Measurements from ENCODE around the gene MAN2B2.

MAN2B2 gene

DNA sequence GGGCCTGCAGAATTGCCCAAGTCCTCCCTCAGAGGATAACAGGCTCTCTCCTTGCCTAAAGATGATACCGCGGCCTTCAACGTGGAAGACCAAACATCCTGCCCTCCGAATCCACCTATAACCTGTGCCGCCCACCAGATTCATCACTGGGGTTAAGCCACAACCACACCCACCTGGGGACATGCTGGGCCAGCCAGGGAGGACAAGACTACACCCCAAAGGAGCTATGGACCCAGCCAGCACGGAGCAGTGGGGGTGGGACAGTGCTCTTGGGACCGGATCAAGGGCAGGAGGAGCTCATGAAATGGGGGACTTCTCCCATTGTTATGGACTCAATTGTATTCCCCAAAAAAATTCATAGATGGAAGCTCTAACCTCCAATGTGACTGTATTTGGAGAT is 6.8 kb upstream of the MAN2B2 start:
- no peak for DNase-seq (ENCODE audit: low read depth)

DNA sequence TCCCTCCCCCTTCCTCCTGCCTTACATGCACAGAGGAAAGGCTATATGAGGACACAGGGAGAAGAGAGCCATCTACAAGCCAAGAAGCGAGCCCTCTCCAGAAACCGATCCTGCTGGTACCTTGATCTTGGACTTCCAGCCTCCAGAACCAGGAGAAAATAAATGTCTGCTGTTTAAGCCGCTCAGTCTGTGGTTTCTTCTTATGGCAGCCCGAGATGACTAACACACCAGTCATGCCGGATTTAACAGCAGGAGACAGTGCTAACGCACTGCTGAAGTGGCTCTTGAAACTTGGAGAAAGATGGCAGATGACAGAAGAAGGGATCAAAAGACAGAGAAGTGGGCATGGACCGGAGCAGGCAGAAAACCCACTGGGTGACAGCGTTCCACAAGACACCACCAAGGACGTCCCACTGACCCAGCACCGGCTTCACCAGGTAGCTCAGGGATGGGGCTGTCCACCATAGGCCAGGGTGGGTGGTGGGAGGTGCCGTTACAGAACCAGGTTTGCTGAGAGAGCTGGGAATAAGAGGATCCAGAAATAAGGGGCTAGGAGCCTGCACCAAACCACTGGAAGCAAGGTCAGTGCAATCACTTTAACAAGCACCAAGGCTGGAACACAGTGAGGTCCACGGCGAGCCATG is 6.2 kb upstream of the MAN2B2 start:
- no peak for DNase-seq (ENCODE audit: low read depth)

- DNase-seq (ENCODE audit: low read depth), result no peak
These were observed 3.4 kb upstream of the MAN2B2 start for GRCh38 chr4:6571608-6572007.

- no peak for DNase-seq (ENCODE audit: low read depth)
These were observed 1.4 kb upstream of the MAN2B2 start for GRCh38 chr4:6573551-6573950.

GRCh38 chr4:6573986-6574746 is 823 bp upstream of the MAN2B2 start:
- no peak for DNase-seq (ENCODE audit: low read depth)

DNA sequence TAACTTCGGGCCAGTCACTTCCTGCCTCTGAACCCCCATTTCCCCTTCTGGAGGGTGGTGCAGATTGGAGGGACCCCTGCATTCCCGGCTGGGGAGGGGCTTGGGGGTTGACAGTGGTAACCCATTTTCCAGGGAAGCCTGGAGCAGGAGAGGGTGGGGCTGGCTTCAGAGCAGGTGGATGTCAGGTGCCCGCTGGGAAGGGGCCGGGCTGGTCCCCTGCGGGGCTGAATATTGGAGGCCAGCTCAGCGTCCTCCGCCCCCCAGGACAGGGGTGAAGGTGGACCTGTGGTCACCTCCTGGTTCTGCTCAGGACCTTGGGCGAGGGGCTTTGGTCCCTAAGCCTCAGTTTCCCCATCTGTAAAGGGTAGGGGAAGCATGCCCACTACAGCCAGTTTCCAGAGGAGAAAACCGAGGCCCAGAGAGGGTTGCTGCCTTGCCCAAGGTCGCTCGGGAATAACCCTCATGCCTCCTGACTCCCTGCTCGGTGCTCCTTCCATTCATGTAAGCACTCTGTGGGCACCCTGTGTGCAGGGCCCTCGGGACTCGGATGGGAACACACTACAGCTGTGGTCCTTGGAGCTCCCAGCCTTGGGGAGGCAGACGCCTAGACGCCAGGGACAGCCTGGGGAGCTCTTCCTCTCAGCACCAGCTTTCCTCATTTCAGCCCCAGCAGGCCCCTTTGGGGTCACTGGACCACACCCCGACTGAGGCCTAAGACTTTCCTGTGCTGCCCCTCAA is 683 bp downstream of the MAN2B2 start:
- DNase-seq (ENCODE audit: low read depth), result no peak

DNA sequence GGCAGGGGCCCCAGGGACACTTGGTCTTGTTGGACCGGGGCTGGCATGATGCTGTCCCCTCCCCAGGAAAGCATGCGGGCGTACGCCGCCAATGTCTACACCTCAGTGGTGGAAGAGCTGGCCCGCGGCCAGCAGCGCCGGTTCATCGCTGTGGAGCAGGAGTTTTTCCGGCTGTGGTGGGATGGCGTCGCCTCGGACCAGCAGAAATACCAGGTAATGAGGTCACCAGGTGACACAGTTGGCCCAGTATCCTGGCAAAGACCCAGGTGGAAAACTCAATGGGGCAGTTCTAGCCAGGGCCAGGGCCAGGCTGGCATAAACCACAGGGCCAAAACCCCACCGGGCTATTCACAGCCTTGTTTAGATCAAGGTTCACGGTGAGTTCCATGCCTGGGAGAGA is 1.5 kb downstream of the MAN2B2 start:
- DNase-seq (ENCODE audit: low read depth), result no peak

GRCh38 chr4:6576932-6577331 is 1.9 kb downstream of the MAN2B2 start:
- no peak for DNase-seq (ENCODE audit: low read depth)

- no peak for DNase-seq (ENCODE audit: low read depth)
These were observed 2.4 kb downstream of the MAN2B2 start for GRCh38 chr4:6577409-6577808.

DNA sequence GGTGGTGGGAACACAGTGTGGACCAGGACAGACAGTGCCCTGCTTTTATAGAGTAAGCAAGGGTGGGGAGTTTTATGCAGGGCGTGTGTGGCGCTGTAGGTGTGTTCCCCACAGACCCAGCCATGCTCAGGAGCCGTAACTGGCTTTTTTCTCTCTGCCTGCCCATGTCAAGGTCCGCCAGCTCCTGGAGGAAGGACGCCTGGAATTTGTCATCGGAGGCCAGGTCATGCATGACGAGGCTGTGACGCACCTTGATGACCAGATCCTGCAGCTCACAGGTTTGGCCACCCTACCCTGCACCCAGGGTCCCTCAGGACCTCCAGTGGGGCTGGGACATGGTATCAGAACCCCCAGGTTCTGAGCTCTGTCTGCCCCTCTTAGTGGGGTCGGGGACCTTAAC is 3.2 kb downstream of the MAN2B2 start:
- DNase-seq (ENCODE audit: low read depth), result no peak

- DNase-seq (ENCODE audit: low read depth), result no peak
These were observed 5.4 kb downstream of the MAN2B2 start for GRCh38 chr4:6580353-6580752.

- no peak for DNase-seq (ENCODE audit: low read depth)
These were observed 6.7 kb downstream of the MAN2B2 start for GRCh38 chr4:6581566-6582121.

- DNase-seq (ENCODE audit: low read depth), result no peak
These were observed 8.0 kb downstream of the MAN2B2 start for GRCh38 chr4:6582889-6583490.

GRCh38 chr4:6584865-6585264 is 9.9 kb downstream of the MAN2B2 start:
- no peak for DNase-seq (ENCODE audit: low read depth)

DNA sequence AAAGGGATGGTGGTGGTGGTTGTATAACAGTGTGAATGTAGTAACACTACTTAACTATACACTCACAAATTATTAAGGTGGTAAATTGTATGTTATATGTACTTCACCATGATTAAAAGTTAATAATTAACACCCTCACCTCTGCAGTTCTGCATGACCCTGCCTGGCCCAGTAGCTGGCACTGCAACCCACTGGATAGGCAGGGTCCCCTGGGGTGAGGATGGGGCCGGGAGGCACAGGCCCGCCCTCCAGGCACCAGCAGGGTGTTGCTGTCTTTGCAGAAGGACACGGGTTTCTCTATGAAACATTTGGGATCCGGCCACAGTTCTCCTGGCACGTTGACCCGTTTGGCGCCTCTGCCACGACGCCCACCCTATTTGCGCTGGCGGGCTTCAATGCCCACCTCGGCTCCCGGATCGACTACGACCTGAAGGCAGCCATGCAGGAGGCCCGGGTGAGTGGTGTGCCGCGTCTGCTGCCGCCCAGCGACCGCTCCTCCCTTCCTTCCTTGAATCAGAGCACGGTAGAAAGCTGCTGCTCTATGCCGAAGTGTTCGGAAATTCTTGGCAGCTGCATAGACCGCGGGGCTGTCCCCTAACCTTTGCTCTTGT is 11.8 kb downstream of the MAN2B2 start:
- DNase-seq (ENCODE audit: low read depth), result no peak

- DNase-seq (ENCODE audit: low read depth), result no peak
These were observed 14.5 kb downstream of the MAN2B2 start for GRCh38 chr4:6589444-6589843.

- no peak for DNase-seq (ENCODE audit: low read depth)
These were observed 16.3 kb downstream of the MAN2B2 start for GRCh38 chr4:6591313-6591712.

DNA sequence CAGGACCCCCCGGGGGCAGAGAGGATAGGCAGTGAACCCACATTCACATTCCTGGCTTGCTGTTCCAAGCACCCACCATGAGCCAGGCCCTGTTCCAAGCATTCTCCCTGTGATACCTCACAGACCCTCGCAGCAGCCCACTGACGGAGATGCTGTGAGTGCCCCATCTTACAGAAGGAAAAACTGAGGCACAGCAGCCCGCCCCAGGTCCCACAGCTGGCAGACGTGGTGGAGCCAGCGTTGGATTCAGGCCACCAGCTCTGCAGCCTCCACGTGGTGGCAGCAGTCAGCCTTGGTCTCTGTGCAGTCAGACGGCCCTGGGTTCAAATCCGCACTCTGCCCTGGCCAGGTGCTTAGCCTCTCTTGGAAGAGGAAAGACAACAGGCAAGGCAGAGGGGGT is 16.8 kb downstream of the MAN2B2 start:
- DNase-seq (ENCODE audit: low read depth), result no peak

- DNase-seq (ENCODE audit: low read depth), result no peak
These were observed 18.0 kb downstream of the MAN2B2 start for GRCh38 chr4:6592804-6593563.

DNA sequence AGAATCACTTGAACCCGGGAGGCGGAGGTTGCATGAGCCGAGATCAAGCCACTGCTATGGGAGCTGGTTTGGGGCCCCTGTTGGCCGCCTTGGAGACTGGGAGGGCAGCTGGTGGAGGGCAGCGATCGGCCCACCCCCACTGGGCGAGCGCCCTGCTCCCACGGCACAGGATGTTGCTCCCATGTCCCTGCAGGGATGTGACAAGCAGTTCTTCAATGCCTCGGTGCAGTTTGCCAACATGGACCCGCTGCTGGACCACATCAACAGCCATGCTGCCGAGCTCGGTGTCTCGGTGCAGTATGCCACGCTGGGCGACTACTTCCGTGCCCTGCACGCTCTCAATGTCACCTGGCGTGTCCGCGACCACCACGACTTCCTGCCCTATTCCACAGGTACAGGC is 19.4 kb downstream of the MAN2B2 start:
- no peak for DNase-seq (ENCODE audit: low read depth)

DNA sequence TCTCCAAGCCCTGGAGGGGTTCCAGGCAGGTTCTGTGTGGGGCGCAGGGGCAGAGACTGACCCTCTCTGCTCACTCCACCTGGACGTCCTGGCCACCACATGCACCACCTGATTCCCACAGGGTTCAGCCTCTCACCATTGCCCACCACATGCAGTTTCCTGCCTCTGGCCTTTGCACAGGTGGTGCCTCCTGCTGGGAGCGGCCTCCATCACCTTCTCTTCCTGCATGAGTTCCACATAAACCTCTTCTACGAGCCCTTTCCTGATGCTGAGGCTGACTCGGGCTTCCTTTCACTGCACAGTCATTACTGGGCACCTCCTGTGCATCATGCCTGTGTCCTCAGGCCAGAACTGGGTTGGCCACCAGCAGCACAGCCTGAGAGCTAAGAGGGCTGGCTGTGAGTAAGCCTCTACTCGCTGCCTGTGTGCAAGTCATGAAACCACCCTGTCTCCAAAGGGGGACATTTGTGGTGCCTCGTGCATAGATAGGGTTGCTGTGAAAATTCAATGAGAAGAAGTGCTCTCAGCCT is 19.9 kb downstream of the MAN2B2 start:
- no peak for DNase-seq (ENCODE audit: low read depth)
